KG1 (cell line): ENCODE measurements around the gene GNA14.
"Not testable (repeated sequence)": the region's sequence is repeated elsewhere in the genome, so short reads cannot be mapped to it uniquely, and the experiment has no call there.

Experiments
- DNase-seq: peaks from one replicate; lab custom pipeline; 2025; lab: John Stamatoyannopoulos, UW

GNA14 gene

DNA sequence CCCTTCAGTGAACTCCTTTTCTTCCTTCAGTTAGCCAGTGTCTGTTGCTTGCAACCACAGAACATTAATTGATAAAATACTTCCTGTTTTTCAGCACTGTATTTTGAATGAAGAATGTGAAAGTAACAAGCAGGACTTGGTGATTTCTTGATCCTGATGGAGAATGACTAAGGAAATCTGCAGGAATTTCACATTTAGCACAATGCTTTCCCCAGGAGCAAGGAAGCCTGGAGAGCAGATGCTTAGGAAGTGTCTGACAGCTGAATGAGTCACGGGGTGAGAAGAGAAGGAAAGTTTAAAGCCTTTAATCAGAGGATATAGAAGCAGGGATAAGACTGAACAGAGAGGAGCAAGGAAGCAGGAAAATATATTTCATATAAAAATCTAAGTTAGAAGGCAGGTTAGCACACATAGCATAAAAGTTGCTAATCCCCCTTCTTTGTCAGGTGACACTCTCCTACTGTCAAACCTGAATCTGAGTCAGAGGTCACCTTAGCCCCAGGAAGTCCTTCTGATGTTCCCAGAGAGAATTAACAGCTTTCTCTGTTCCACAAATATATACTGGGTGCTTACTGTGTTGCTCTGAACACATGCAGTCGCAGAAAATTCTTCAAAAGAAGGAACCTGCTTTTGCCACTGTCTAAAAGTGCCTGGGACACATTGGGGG lies 59.7 kb downstream of the GNA14 start:
- no peak for DNase-seq

DNA sequence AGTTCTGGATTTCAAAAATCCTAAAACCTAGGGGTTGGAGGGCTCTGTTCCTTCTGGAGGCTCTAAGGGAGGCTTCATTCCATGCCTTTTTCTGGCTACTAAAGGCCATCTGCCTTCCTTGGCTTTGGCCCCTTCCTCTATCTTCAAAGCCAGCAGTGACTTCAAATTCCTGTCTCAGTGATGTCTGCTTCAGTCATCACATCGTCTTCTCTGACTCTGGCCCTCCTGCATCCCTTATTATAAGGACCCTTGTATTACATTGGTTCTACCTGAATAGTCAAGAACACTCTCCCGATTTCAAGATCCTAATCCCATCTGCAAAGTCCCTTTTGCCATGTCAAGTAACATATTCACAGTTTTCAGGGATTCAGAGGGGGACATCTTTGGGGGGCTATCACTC lies 60.3 kb downstream of the GNA14 start:
- DNase-seq: no peak

DNA sequence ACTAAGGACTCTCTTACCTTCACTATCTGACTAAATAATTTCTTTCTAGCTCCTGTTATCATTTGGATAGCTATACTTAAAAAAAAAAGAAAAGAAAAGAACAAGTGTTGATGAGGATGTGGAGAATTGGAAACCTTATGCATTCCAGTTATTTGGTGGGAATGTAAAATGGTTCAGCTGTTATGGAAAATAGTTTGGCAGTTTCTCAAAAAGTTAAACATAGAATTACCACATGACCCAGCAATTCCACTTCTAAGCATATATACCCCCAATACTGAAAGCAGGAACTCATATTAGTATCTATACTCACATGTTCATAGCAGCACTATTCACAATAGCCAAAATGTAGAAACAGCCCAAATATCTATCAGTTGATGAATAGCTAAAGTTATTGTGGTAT lies 61.1 kb downstream of the GNA14 start:
- DNase-seq: no peak

DNA sequence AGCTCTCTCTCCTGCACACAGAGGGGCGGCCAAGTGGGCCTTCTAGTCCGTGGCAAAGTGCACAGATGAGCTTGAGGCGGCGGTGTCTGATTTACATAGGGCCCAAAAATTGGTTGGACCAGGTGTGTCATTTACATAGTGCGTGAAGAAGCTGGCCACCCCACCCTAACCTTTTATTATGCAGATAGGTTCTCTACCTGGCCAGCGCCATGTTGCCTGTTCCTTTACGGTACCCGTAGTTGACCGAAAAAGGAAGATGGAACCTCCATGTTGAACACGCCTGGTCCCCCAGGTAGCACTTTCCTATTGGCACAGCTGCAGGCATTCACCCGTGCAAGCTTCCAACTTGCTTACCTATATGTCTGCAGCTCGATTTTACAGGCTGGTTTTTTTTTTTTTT lies 61.5 kb downstream of the GNA14 start:
- DNase-seq: no peak

GRCh38 chr9:77585335-77585786 lies 62.8 kb downstream of the GNA14 start:
- no peak for DNase-seq

- not testable (repeated sequence) for DNase-seq
Measured at GRCh38 chr9:77584927-77585326, 63.2 kb downstream of the GNA14 start.

DNA sequence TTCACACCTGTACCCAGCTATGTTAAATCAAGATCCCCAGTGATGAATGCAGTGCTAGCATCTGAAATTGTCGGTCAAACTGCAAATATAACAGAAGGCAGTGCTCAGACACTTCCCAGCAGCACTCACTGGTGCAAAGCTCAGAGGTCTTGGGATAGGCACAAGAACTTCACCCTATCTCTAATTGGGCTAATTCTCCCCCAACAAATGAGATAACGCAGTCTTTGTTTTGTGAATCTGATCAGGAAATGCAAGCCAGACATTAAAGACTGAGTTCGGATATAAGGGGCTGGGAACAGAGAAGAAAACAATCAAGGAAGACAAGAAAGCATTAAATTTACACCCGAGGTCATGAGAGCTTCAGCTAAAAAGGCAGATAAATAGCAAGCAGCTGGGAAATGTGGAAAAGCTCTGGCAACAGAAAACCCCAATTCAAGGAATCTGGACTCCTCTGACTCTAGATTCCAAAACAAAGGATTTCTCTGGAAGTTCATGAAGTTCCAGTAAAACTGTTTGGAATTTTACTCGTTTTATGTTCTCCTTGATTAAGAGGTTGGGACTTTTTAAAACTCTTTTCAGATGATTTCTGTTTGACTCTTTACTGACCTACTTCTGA lies 65.1 kb downstream of the GNA14 start:
- no peak for DNase-seq

GRCh38 chr9:77582525-77582924 lies 65.6 kb downstream of the GNA14 start:
- DNase-seq: no peak

- DNase-seq: no peak
Measured at GRCh38 chr9:77575785-77576184, 72.3 kb downstream of the GNA14 start.

DNA sequence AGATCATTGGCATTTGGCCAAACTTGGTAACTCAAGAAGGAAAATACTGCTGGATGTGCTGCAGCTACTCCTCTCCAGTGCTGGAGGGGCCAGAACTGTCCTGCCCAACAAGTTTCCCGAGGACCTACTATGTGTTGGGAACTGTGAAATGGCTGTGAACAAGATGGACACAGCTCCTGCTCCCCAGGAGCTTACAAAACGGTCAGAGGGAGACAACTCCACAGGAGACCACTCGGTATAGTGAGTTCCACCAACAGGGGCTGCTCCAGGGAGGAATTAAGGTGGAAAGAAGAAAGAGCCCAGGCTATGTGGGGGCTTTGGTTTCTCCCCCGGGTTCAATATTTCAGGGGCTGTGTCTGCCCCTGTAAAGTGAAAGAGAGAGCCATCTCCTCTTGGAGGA lies 78.8 kb downstream of the GNA14 start:
- DNase-seq: no peak

DNA sequence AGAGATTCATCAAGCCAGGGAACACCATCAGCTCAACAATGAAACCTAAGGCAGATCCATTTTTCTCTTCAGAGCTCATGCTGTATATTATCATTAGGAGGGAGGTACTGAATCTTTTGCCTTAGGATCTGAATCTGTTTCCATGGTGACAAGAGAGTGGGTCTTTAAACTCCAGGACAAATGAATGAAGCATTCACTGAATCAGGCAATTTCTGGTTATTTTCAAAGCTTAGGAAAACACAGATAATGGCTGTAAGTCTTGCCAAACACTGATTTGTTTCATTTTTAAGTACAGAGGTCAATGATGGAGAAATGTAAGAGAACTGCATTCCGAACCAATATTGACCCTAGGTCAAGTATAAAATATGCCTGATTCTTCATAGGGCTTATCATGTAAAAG lies 84.9 kb downstream of the GNA14 start:
- DNase-seq: no peak

DNA sequence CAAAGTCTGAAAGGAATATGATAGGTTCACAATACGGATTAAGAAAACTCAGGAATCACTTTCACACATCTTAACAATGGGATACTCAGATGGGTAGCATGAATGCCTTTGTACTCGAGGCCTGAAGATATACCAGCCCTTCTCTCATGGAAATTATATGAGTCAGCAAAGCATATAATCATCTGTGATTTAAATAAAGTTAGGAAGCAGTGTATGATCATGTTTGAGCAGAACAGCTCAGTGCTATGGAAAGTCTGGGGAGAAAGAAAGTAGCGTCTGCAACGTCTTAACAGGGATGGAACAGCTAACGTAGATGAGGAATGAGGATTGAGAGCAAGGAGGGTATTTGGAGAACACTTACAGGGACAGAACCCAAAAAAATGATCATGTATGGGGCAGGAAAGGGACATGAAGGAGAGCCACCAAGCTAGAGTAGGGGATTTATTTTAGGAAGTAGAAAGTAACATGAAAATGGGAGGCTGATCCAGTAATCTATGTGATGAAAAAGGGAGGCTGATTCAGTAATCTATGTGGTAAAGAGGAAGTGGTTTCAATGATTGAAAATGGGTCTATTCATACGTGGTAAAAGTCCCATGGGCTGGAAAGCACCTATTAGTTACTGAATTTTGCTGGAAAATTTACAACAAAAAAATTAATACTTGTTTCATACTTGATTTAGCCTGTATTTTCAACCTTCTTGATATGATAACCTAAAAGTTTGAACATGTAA lies 85.9 kb downstream of the GNA14 start:
- no peak for DNase-seq

DNA sequence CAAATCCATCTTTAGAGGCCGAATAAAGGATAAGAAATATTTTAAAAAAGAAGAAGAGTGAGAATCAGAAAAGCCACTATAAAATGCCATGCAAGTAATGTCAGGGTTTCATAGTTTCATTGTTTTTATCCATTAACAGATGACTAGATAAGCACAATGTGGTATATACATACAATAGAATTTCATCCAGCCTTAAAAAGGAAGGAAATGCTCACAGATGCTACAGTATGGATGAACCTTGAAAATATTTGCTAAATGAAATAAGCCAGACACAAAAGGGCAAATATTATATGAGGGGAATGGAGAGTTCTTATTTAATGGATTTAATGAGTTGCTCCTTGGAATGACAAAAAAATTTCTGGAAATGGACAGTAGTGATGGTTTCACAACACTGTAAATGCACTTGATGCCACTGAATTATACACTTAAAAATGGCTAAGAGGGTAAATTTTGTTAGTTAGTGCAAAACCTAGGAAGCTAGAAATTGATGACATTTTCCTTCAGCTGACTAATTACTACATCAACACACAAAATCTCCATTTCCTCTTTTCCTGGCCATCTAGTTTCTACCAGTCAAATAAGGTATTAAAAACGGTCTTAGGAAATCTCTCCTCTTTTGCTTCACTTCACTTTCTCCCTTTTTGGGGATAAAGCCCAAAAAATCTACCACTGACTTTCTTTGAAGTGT lies 86.6 kb downstream of the GNA14 start:
- no peak for DNase-seq

DNA sequence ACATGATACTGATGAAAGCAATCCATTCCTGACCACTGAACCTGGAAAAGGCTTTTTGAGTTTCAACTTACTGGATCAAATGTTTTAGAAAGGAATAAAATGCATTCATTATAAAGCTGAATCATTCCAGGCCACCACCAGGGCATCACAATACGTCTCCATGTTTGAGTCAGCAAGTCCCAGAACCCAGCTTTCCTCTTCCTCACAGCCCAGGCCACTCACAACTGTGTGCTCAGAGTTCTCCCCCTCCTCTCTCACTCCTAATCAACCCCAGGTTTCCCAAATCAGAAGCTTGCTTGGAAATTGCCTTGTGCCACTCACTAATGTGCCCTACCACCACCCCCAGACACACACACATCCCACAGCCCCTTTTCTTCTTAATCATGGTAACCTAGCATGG lies 91.7 kb downstream of the GNA14 start:
- DNase-seq: no peak

DNA sequence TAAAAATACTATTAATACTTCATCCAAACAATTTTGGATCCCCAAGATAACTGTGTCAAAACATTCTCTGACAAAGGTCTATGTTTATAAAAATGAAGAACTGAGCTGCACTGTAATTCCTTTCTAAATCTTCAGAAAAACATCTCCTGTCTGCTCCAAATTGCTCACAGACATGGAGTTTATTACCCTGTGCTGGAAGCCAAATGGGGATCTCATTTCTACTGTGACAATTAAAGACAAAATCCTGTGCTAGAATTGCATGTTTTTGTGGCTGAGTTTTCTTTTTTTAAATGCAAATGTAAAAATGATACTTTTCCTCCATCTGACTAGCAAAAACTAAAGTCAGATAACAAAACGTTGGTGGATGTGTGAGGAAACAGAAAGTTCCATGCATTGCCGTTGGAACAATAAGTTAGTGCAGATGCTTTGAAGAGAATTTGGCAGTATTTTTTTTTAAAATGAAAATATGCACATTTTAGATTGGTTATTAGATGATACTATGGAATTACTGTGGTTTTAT lies 93.5 kb downstream of the GNA14 start:
- DNase-seq: no peak

DNA sequence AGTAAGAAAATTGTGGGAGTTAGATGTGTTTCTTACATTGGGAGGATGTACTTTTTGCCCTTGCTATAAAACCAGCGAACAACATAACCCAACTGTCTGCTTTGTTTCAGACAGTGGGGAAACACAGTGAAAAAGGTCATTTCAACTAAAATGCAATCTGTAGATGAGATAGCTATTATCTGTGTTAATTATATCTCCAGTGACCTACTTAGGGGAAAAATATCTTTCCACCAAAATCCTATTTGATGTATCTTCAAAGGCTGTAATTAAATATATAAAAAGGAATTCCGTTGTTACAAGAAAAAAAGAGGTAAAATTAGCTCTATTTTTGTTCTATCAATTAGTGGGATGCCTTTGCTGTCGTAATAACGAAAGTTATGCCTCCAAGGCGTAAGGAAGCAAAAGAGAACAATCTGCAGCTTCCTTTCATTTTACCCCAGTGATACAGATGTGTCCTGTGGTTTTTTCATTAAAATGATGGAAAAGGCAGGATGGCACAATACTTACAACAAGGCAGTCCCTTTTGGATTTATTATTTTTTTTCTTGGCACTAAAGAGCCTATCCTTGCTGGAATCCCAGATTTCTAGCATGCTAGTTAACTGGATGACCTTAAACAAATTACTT lies 100.9 kb downstream of the GNA14 start:
- DNase-seq: no peak

DNA sequence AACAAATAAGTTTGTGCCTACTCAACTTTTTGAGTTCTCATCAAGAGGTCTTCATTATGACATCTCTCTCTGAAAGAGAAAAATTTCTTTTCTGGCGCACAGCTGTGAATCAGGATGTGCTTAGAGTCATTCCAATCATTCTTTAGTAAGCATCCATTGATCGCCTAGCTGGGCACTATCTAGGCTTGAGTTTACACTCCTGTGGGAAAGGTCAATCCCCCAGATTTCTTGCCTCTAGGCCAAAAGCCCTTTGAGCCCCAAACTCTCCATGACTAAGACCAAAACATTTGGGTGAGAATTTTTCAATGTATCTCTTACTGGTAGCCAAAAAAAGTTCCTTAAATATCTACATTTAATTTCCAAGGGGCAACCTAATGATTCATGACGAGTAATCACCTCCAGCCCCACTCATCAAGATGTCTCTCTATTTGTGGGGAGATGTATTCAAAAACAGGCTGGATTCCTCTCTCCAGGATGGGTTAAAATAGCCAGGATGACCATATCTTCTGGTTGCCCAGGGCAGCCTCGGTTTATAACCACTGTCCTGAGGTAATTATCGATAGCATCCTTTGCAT lies 101.7 kb downstream of the GNA14 start:
- no peak for DNase-seq

GRCh38 chr9:77544546-77544945 lies 103.6 kb downstream of the GNA14 start:
- no peak for DNase-seq

GRCh38 chr9:77543131-77543822 lies 104.8 kb downstream of the GNA14 start:
- no peak for DNase-seq

DNA sequence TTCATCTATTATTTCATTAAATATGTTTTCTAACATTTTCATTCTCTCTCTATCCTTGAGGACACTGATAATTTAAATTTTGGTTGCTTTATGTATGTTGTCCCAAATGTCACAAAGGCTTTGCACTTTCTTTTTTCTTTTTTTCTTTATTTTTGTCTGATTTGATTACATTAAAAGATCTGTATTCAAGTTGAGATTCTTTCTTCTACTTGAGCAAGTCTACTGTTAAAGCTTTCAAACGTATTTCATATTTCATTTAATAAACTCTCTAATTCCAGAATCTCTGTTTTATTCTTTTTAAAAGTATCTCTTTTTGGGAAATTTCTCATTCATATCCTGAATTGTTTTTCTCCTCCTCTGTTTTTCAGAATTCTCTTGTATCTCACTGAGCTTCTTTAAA lies 106.5 kb downstream of the GNA14 start:
- no peak for DNase-seq

- no peak for DNase-seq
Measured at GRCh38 chr9:77541055-77541454, 107.1 kb downstream of the GNA14 start.
